Astrocyte (in vitro differentiated cells and primary cell): Measurements from ENCODE around the gene PCDHA13.

Source experiments
- EZH2 ChIP-seq: IDR thresholded peaks from 2 replicates; pipeline ENCODE4 v1.6.1; 2012; ENCODE audit warnings: mild to moderate bottlenecking, low read length, inconsistent platforms; ENCODE audit not compliant: insufficient read depth
- TF ChIP-seq, protein P1 (sequence below): IDR thresholded peaks from 2 replicates; pipeline ENCODE4 v1.5.1; 2011; ENCODE audit warnings: low read depth, mild to moderate bottlenecking, inconsistent platforms, low read length, moderate library complexity; ENCODE audit not compliant: insufficient read depth

DNA sequence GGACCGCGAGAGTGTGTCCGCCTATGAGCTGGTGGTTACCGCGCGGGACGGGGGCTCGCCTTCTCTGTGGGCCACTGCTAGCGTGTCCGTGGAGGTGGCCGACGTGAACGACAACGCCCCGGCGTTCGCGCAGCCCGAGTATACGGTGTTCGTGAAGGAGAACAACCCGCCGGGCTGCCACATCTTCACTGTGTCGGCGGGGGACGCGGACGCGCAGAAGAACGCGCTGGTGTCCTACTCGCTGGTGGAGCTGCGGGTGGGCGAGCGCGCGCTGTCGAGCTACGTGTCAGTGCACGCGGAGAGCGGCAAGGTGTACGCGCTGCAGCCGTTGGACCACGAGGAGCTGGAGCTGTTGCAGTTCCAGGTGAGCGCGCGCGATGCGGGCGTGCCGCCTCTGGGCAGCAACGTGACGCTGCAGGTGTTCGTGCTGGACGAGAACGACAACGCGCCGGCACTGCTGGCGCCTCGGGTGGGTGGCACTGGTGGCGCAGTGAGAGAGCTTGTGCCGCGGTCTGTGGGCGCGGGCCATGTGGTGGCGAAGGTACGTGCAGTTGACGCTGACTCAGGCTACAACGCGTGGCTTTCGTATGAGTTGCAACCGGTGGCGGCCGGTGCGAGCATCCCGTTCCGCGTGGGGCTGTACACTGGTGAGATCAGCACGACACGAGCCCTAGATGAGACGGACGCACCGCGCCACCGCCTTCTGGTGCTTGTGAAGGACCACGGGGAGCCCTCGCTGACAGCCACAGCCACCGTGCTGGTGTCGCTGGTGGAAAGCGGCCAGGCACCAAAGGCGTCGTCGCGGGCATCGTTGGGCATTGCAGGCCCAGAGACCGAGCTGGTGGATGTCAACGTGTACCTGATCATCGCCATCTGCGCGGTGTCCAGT is 46.1 kb upstream of the PCDHA13 start:
- TF ChIP-seq, protein P1, sequence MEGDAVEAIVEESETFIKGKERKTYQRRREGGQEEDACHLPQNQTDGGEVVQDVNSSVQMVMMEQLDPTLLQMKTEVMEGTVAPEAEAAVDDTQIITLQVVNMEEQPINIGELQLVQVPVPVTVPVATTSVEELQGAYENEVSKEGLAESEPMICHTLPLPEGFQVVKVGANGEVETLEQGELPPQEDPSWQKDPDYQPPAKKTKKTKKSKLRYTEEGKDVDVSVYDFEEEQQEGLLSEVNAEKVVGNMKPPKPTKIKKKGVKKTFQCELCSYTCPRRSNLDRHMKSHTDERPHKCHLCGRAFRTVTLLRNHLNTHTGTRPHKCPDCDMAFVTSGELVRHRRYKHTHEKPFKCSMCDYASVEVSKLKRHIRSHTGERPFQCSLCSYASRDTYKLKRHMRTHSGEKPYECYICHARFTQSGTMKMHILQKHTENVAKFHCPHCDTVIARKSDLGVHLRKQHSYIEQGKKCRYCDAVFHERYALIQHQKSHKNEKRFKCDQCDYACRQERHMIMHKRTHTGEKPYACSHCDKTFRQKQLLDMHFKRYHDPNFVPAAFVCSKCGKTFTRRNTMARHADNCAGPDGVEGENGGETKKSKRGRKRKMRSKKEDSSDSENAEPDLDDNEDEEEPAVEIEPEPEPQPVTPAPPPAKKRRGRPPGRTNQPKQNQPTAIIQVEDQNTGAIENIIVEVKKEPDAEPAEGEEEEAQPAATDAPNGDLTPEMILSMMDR: no peak
- no peak for TF ChIP-seq EZH2
